ENCODE data around the gene SPTSSB.

SPTSSB gene

DNA sequence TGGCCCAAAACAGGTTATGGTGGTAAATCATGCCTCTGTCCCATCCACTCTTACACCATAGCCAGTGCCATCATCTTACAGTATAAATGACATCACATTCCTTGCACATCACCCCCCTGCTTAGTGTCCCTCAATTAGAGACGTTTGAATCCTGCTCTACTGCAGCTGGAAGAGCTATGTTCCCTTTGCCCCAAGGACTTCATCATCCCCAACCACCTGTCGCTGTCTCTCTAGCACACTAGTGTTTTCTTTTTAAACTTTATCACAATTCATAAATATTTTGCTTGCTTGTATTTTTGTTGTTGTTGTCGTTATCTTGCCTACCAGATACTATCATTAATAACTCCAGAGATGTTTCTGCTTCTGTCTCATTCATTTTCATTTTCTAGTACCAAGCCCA, 28.7 kb downstream of the SPTSSB start:
- TF ChIP-seq CTCF (IDR thresholded peaks at IDR 0.05; ENCODE audit: low read depth, low read length): no peak
- DNase-seq: no peak
- no peaks in the 10 kb centered on the region for H3K27me3 ChIP-seq
- no peaks in the 10 kb centered on the region for H3K9me3 ChIP-seq
- H3K4me3 ChIP-seq (ENCODE audit: low read depth, low read length): no peak overlapping the region
- no peaks in the 10 kb centered on the region for H3K4me1 ChIP-seq
- H3K36me3 ChIP-seq: no peaks in the 10 kb centered on the region

- Histone ChIP-seq H3K4me1 (no peaks in the 10 kb centered on the region), H3K36me3 (no peaks in the 10 kb centered on the region), H3K9me3 (no peaks in the 10 kb centered on the region), H3K27me3 (no peaks in the 10 kb centered on the region), H3K4me3 (ENCODE audit: low read depth, low read length) (no peak overlapping the region)
- no peak for TF ChIP-seq CTCF (IDR thresholded peaks at IDR 0.05; ENCODE audit: low read depth, low read length)
- no peak for DNase-seq
Measured at GRCh38 chr3:161339517-161340500, 31.5 kb downstream of the SPTSSB start.

GRCh38 chr3:161337311-161337710, 34.0 kb downstream of the SPTSSB start:
- Histone ChIP-seq H3K4me1 (no peaks in the 10 kb centered on the region), H3K36me3 (no peaks in the 10 kb centered on the region), H3K27me3 (no peaks in the 10 kb centered on the region), H3K9me3 (no peaks in the 10 kb centered on the region), H3K4me3 (ENCODE audit: low read depth, low read length) (no peak overlapping the region)
- no peak for DNase-seq
- TF ChIP-seq CTCF (IDR thresholded peaks at IDR 0.05; ENCODE audit: low read depth, low read length): no peak

DNA sequence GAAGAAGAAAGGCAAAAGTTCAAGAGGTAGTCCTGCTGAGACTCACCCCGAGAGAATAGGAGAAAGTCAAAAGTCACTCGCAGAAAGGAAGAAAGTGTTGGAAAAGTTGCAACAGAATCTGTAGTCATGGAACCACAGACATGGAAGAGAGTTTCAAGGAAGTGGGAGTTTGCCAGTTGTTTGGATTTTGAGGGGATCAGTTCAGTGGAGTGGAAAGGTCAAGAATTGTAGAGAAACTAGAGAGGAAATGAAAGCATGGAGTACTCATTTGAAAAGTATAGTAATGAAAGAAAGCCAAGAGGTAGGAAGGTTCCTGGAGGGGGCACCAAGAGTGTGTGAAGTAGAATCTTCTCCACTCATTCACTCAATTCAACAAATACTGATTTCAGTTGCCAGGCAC, 34.7 kb downstream of the SPTSSB start:
- Histone ChIP-seq H3K9me3 (no peaks in the 10 kb centered on the region), H3K4me1 (no peaks in the 10 kb centered on the region), H3K27me3 (no peaks in the 10 kb centered on the region), H3K36me3 (no peaks in the 10 kb centered on the region), H3K4me3 (ENCODE audit: low read depth, low read length) (no peak overlapping the region)
- DNase-seq: no peak
- no peak for TF ChIP-seq CTCF (IDR thresholded peaks at IDR 0.05; ENCODE audit: low read depth, low read length)

DNA sequence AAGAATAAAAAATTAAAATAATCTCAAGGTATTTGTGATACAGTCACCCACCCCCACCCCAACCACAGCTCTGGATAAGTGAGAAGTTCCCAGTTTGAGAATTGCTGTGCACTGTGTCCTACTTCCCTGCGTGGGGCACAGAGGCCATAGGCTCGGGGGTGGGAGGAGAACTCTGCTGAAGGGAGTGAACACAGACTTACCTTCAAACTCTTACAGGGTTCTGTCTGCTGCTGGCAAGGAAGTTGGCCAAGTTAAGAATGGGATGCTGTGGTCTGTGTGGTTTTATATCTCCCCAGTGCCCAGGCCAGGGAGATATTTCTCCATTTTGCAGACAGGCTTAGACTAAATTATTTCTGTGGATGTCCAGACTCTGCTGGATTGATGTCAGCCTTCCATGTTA, 37.6 kb downstream of the SPTSSB start:
- Histone ChIP-seq H3K9me3 (no peaks in the 10 kb centered on the region), H3K27me3 (no peaks in the 10 kb centered on the region), H3K36me3 (no peaks in the 10 kb centered on the region), H3K4me1 (no peaks in the 10 kb centered on the region), H3K4me3 (ENCODE audit: low read depth, low read length) (no peak overlapping the region)
- DNase-seq: no peak
- no peak for TF ChIP-seq CTCF (IDR thresholded peaks at IDR 0.05; ENCODE audit: low read depth, low read length)

GRCh38 chr3:161332792-161333191, 38.5 kb downstream of the SPTSSB start:
- no peak for TF ChIP-seq CTCF (IDR thresholded peaks at IDR 0.05; ENCODE audit: low read depth, low read length)
- no peaks in the 10 kb centered on the region for H3K9me3 ChIP-seq
- no peak for DNase-seq
- H3K4me1 ChIP-seq: no peaks in the 10 kb centered on the region
- no peaks in the 10 kb centered on the region for H3K36me3 ChIP-seq
- no peaks in the 10 kb centered on the region for H3K27me3 ChIP-seq
- no peak overlapping the region for H3K4me3 ChIP-seq (ENCODE audit: low read depth, low read length)
